HepG2 (cell line): ENCODE data around the gene TANGO6. TPM values are rescaled to one million over a fixed set of nuclear protein-coding genes. Genes with fewer than 3 reads are reported as not detected.
A peak's percentile ranks its signal among the peaks of the same experiment; 100 is the strongest.

Experiments used
- ATAC-seq: fragments of 200-7000 bp; cut with Tn5 transposase; 3 replicates; pipeline ENCODE4 v1.9.1; 2020; ENCODE audit warnings: mild to moderate bottlenecking, moderate library complexity
- BruUV-seq: library from RNA; stranded (reverse); fragments of 400-500 nt; replicated peaks from 2 replicates; lab custom pipeline; 2021; lab: Mats Ljungman, UMichigan
- CTCF ChIA-PET: fragments of 300-600 bp; formaldehyde crosslinking; extraction: SDS; loops from one replicate; lab custom pipeline; 2021; ENCODE audit warnings: low total read pairs, inconsistent platforms, low intra/inter-chr PET ratio; lab: Yijun Ruan, JAX
- POLR2A ChIA-PET: fragments of 350-600 bp; sonication (Branson Sonifier 250); formaldehyde crosslinking; loops from one replicate; lab custom pipeline; 2020; ENCODE audit warnings: antibody characterized with exemption, inconsistent platforms; lab: Yijun Ruan, JAX
- DNase-seq: peaks from one replicate; pipeline ENCODE4 v3.0.0-alpha.2; 2015; ENCODE audit warnings: low spot score
- FAIRE-seq: peaks from 3 replicates; lab custom pipeline; 2011; peaks lifted over from hg19 to GRCh38; lab: Jason Lieb, UNC
- H2AFZ ChIP-seq: one replicate; pipeline ENCODE4 v1.6.1; 2011; ENCODE audit warnings: low read length, inconsistent platforms
- H3K27ac ChIP-seq: fragments of 300-600 bp; 3 replicates; pipeline ENCODE4 v1.8.0; 2011; ENCODE audit warnings: mixed run types, mild to moderate bottlenecking, mixed read lengths, low read length, inconsistent platforms; ENCODE audit not compliant: insufficient read depth; ENCODE audit errors: extremely low read length
- H3K27me3 ChIP-seq, 2 experiments: fragments of 200-600 bp in 1 of 2; 2 replicates in 1 of 2; 3 replicates in 1 of 2; pipeline versions ENCODE4 v1.6.0 to v1.8.0; 2011; ENCODE audit warnings: low read length in 2 of 2, mild to moderate bottlenecking in 2 of 2, moderate library complexity in 2 of 2, inconsistent platforms in 1 of 2; ENCODE audit not compliant: insufficient read depth in 2 of 2, control insufficient read depth in 1 of 2
- H3K36me3 ChIP-seq, 2 experiments: fragments of 200-600 bp in 1 of 2; replicated peaks in 1 of 2; 2 replicates in 1 of 2; 3 replicates in 1 of 2; pipeline versions ENCODE4 v1.5.1 to v1.8.0; 2011; ENCODE audit warnings: low read length in 2 of 2, inconsistent platforms in 1 of 2; ENCODE audit not compliant: insufficient read depth in 2 of 2, control insufficient read depth in 1 of 2
- H3K4me1 ChIP-seq: 2 replicates; pipeline ENCODE4 v1.5.1; 2012; ENCODE audit warnings: low read length, inconsistent platforms; ENCODE audit not compliant: insufficient read depth
- H3K4me2 ChIP-seq: 2 replicates; pipeline ENCODE4 v1.6.0; 2011; ENCODE audit warnings: low read depth, low read length, inconsistent platforms
- H3K4me3 ChIP-seq, 3 experiments: fragments of 200-600 bp in 1 of 3; sonication (generic), shearing (Covaris generic) in 1 of 3; replicated peaks in 1 of 3; 2 replicates each; pipeline ENCODE4 v1.5.1; 2011 to 2016; ENCODE audit warnings: low read length in 3 of 3, inconsistent platforms in 2 of 3, low read depth in 2 of 3, mild to moderate bottlenecking in 2 of 3, control low read depth in 1 of 3, mixed read lengths in 1 of 3; ENCODE audit not compliant: insufficient read depth in 1 of 3
- H3K79me2 ChIP-seq: one replicate; pipeline ENCODE4 v1.6.1; 2011; ENCODE audit warnings: low read length, inconsistent platforms; ENCODE audit not compliant: insufficient read depth
- H3K9ac ChIP-seq: 2 replicates; pipeline ENCODE4 v1.6.0; 2011; ENCODE audit warnings: mild to moderate bottlenecking, low read depth, low read length, inconsistent platforms; ENCODE audit not compliant: insufficient read depth
- H3K9me3 ChIP-seq: 2 replicates; pipeline ENCODE4 v1.5.1; 2012; ENCODE audit warnings: mild to moderate bottlenecking, low read length
- H4K20me1 ChIP-seq: 2 replicates; pipeline ENCODE4 v1.6.0; 2011; ENCODE audit warnings: inconsistent platforms, mild to moderate bottlenecking, low read length, moderate library complexity; ENCODE audit not compliant: insufficient read depth
- CAMTA2 ChIP-seq: sonication (generic); formaldehyde crosslinking; IDR thresholded peaks from 2 replicates; pipeline ENCODE4 v1.4.0; 2020; ENCODE audit warnings: mild to moderate bottlenecking, missing genetic modification reagents, borderline replicate concordance
- CCDC6 ChIP-seq: sonication (generic); formaldehyde crosslinking; IDR thresholded peaks from 2 replicates; pipeline ENCODE4 v1.8.1; 2022; ENCODE audit warnings: mild to moderate bottlenecking, missing genetic modification reagents, moderate library complexity
- GATAD2A ChIP-seq: IDR thresholded peaks from 2 replicates; pipeline ENCODE4 v1.6.1; 2016
- HNRNPH1 ChIP-seq: fragments of 200-400 bp; formaldehyde crosslinking; optimal IDR thresholded peaks from 2 replicates; pipeline ENCODE3; 2017; ENCODE audit warnings: mild to moderate bottlenecking, low read depth, low read length
- HOXA3 ChIP-seq: sonication (generic); formaldehyde crosslinking; IDR thresholded peaks from 2 replicates; pipeline ENCODE4 v1.5.0; 2020; ENCODE audit warnings: missing genetic modification reagents
- MTA1 ChIP-seq: sonication (generic); formaldehyde crosslinking; IDR thresholded peaks from 2 replicates; pipeline ENCODE4 v1.4.0; 2020; ENCODE audit warnings: missing genetic modification reagents, mild to moderate bottlenecking, borderline replicate concordance
- POLR2G ChIP-seq: fragments of 200-400 bp; formaldehyde crosslinking; IDR thresholded peaks from 2 replicates; pipeline ENCODE4 v1.6.1; 2018; ENCODE audit warnings: mild to moderate bottlenecking, low read depth, low read length, moderate library complexity
- ZMAT3 ChIP-seq: sonication (generic); formaldehyde crosslinking; conservative IDR thresholded peaks from 2 replicates; pipeline ENCODE4 v1.7.0; 2021; ENCODE audit warnings: missing genetic modification reagents
- ZNF17 ChIP-seq: sonication (generic); formaldehyde crosslinking; IDR thresholded peaks from 2 replicates; pipeline ENCODE4 v1.5.0; 2020; ENCODE audit warnings: mild to moderate bottlenecking, missing genetic modification reagents
- ZNF607 ChIP-seq: sonication (generic); formaldehyde crosslinking; IDR thresholded peaks from 2 replicates; pipeline ENCODE4 v1.5.1; 2020; ENCODE audit warnings: missing genetic modification reagents, mild to moderate bottlenecking, borderline replicate concordance
- WGBS: methylation state at CpG from one replicate; pipeline ENCODE4 v1.1.6; 2017; ENCODE audit warnings: low lambda C conversion rate; 5-methylcytosine and 5-hydroxymethylcytosine counted together
- in situ Hi-C: cut with HindIII; loops from 2 replicates; pipeline ENCODE4 v1.10.0; 2017; ENCODE audit warnings: low pct_unique_long_range_greater_than_20kb; ENCODE audit not compliant: extremely low pct_ligation_motif_present
- intact Hi-C: fragments of 100-400 bp; cut with micrococcal nuclease; formaldehyde crosslinking; loops from one replicate; pipeline ENCODE4 v1.10.0; 2022; ENCODE audit not compliant: unreplicated experiment
- polyA plus RNA-seq, 8 experiments: library from polyadenylated mRNA; depleted of rRNA in 3 of 8; stranded (reverse) in 7 of 8; unstranded in 1 of 8; fragments of >200 nt; fragmentation: Illumina TruSeq in 4 of 8; extraction: Trizol in 4 of 8; gene quantifications; 2 replicates each; pipeline versions ENCODE4 v1.2.1 to v1.2.3, GENCODE V29; 2011 to 2016; ENCODE audit warnings: low read depth in 4 of 8, missing spikeins in 1 of 8, mixed read lengths in 1 of 8; ENCODE audit not compliant: insufficient read depth in 1 of 8
- total RNA-seq, 5 experiments: library from RNA; depleted of rRNA; stranded (reverse); fragments of >200 nt; fragmentation: Illumina TruSeq; extraction: Trizol; gene quantifications; 2 replicates each; pipeline ENCODE4 v1.2.3, GENCODE V29; 2016; ENCODE audit warnings: low read depth in 1 of 5
- TF ChIP-seq, protein P1 (sequence below): sonication (generic); formaldehyde crosslinking; IDR thresholded peaks from 2 replicates; pipeline ENCODE4 v1.8.0; 2022; ENCODE audit warnings: mild to moderate bottlenecking, missing genetic modification reagents, moderate library complexity
- TF ChIP-seq, protein P2 (sequence below): sonication (generic); formaldehyde crosslinking; IDR thresholded peaks from 2 replicates; pipeline ENCODE4 v1.8.0; 2022; ENCODE audit warnings: missing genetic modification reagents, mild to moderate bottlenecking, inconsistent platforms, borderline replicate concordance
- TF ChIP-seq, protein P3 (sequence below): sonication (generic); formaldehyde crosslinking; IDR thresholded peaks from 2 replicates; pipeline ENCODE4 v1.4.0; 2020; ENCODE audit warnings: missing genetic modification reagents
- TF ChIP-seq, protein P4 (sequence below): IDR thresholded peaks from 2 replicates; pipeline ENCODE4 v1.6.1; 2016; ENCODE audit warnings: missing compliant biosample characterization, missing genetic modification reagents, borderline replicate concordance
- TF ChIP-seq, protein P5 (sequence below): sonication (generic); formaldehyde crosslinking; IDR thresholded peaks from 2 replicates; pipeline ENCODE4 v1.8.0; 2022; ENCODE audit warnings: mild to moderate bottlenecking, missing genetic modification reagents; ENCODE audit not compliant: insufficient replicate concordance

TANGO6 gene
- total and polyA plus RNA-seq, 2 of the 13 experiments (the other 11 are each of a cell fraction or from before 2014, with no cell fraction given) = 7.2 to 13.3 TPM

DNA sequence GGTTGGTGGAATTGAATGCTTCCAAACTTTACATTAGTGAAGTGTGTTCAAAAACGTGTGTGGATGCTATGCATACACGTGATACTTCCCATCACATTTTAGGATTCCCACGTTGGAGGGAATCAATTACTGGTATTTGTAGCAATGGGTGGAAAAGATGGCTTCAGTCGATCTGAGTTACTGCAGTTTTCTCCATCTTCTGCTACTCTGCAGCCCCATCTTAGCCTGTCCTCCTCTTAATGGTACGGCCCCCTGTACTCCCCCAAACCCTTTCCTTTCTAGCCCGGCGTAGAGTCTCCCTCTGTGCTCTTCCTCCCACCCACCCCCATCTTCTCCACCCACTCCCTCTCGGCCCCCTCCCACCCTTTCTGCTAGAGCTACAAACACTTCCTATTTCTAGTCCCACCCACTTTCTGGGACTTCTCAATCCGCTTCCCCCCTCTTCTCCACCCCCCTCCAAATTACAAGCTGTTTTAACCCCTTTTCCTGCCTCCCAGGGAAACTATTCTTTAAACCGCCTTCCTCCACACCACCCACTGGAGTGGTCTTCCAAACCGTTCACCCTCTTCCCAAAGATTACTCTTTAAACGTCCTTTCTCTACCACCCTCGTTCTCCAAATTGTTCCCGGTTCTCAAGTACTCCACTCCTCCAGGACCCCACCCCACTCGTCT lies 288.0 kb downstream of the TANGO6 start:
- FAIRE-seq = no peak
- H3K27ac ChIP-seq = peak overlapping the region; percentile 97
- CTCF ChIA-PET = no interaction called here
- POLR2A ChIA-PET = interaction anchor here (0.6 to 1.5 kb wide), 3 partner anchors 19 to 268 kb away, joined by 3 read pairs; no protein-coding TSS in a partner anchor
- no peak for DNase-seq
- no TSS peak for BruUV-seq
- in situ Hi-C loops (no loop called here), intact Hi-C loops (loop anchor here (10.0 kb wide), 1 partner anchor 607 kb away; no protein-coding TSS in a partner anchor)
- H3K4me2 ChIP-seq = peak overlapping the region; percentile 77
- H3K79me2 ChIP-seq = peaks cover 65% of the 10 kb centered on the region
- H3K36me3 ChIP-seq = peaks cover 0 to 15% of the 10 kb centered on the region in 2 experiments; a peak in 3 of 5 replicates
- 0 out of 2 replicates have a peak, but pooled peaks cover 3% of the 10 kb centered on the region for H4K20me1 ChIP-seq
- H3K27me3 ChIP-seq = no peaks in the 10 kb centered on the region; a peak in 1 of 5 replicates
- H3K9me3 ChIP-seq = no peaks in the 10 kb centered on the region
- peaks cover 50% of the 10 kb centered on the region for H3K4me1 ChIP-seq
- ATAC-seq = no peak; the same call in 2 of the 3 replicates
- WGBS = 6% methylated on average over 15 of the region's 15 CpGs
- H2AFZ ChIP-seq = no peak overlapping the region
- H3K4me3 ChIP-seq = peak overlapping the region; percentile 87 to 98 (median 91)
- peak overlapping the region; percentile 99 for H3K9ac ChIP-seq
- TF ChIP-seq, protein P1, sequence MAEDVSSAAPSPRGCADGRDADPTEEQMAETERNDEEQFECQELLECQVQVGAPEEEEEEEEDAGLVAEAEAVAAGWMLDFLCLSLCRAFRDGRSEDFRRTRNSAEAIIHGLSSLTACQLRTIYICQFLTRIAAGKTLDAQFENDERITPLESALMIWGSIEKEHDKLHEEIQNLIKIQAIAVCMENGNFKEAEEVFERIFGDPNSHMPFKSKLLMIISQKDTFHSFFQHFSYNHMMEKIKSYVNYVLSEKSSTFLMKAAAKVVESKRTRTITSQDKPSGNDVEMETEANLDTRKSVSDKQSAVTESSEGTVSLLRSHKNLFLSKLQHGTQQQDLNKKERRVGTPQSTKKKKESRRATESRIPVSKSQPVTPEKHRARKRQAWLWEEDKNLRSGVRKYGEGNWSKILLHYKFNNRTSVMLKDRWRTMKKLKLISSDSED = no peak
- TF ChIP-seq MTA1 (CRISPR knock-in tag) = no peak
- TF ChIP-seq, protein P2, sequence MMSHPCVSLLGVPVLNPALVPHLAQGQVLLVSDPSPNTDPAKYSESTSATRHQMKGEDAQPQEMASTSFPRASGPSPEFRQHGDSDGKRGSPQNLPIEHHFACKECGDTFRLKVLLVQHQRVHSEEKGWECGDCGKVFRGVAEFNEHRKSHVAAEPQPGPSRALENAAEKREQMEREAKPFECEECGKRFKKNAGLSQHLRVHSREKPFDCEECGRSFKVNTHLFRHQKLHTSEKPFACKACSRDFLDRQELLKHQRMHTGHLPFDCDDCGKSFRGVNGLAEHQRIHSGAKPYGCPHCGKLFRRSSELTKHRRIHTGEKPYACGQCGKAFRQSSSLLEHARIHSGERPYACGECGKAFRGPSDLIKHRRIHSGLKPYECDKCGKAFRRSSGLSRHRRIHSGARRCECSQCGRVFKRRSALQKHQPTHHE (CRISPR knock-in tag) = 0 out of 2 replicates have a peak, but pooled peaks have one; percentile 65
- TF ChIP-seq GATAD2A (CRISPR knock-in tag) = 0 out of 2 replicates have a peak, but pooled peaks have one; percentile 4
- 0 out of 2 replicates have a peak, but pooled peaks have one; percentile 18 for TF ChIP-seq CAMTA2 (CRISPR knock-in tag)
- peak; percentile 12; the same call in 1 of the 2 replicates for TF ChIP-seq CCDC6 (CRISPR knock-in tag)
- peak; percentile 65; the same call in 1 of the 2 replicates for TF ChIP-seq ZMAT3 (CRISPR knock-in tag)
- TF ChIP-seq ZNF17 (CRISPR knock-in tag) = no peak
- TF ChIP-seq, protein P3, sequence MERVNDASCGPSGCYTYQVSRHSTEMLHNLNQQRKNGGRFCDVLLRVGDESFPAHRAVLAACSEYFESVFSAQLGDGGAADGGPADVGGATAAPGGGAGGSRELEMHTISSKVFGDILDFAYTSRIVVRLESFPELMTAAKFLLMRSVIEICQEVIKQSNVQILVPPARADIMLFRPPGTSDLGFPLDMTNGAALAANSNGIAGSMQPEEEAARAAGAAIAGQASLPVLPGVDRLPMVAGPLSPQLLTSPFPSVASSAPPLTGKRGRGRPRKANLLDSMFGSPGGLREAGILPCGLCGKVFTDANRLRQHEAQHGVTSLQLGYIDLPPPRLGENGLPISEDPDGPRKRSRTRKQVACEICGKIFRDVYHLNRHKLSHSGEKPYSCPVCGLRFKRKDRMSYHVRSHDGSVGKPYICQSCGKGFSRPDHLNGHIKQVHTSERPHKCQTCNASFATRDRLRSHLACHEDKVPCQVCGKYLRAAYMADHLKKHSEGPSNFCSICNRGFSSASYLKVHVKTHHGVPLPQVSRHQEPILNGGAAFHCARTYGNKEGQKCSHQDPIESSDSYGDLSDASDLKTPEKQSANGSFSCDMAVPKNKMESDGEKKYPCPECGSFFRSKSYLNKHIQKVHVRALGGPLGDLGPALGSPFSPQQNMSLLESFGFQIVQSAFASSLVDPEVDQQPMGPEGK (CRISPR knock-in tag) = 0 out of 2 replicates have a peak, but pooled peaks have one; percentile 21
- no peak for TF ChIP-seq HNRNPH1
- TF ChIP-seq POLR2G = no peak
- 0 out of 2 replicates have a peak, but pooled peaks have one; percentile 7 for TF ChIP-seq ZNF607 (CRISPR knock-in tag)
- 0 out of 2 replicates have a peak, but pooled peaks have one; percentile 13 for TF ChIP-seq HOXA3 (CRISPR knock-in tag)
- TF ChIP-seq, protein P4, sequence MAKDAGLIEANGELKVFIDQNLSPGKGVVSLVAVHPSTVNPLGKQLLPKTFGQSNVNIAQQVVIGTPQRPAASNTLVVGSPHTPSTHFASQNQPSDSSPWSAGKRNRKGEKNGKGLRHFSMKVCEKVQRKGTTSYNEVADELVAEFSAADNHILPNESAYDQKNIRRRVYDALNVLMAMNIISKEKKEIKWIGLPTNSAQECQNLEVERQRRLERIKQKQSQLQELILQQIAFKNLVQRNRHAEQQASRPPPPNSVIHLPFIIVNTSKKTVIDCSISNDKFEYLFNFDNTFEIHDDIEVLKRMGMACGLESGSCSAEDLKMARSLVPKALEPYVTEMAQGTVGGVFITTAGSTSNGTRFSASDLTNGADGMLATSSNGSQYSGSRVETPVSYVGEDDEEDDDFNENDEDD (CRISPR knock-in tag) = no peak
- TF ChIP-seq, protein P5, sequence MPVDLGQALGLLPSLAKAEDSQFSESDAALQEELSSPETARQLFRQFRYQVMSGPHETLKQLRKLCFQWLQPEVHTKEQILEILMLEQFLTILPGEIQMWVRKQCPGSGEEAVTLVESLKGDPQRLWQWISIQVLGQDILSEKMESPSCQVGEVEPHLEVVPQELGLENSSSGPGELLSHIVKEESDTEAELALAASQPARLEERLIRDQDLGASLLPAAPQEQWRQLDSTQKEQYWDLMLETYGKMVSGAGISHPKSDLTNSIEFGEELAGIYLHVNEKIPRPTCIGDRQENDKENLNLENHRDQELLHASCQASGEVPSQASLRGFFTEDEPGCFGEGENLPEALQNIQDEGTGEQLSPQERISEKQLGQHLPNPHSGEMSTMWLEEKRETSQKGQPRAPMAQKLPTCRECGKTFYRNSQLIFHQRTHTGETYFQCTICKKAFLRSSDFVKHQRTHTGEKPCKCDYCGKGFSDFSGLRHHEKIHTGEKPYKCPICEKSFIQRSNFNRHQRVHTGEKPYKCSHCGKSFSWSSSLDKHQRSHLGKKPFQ = peak; percentile 3
